Erythroblast (primary cell): ENCODE data around the gene S100A7A.

Source experiments
- GATA1 ChIP-seq: IDR thresholded peaks from 2 replicates; pipeline ENCODE4 v1.6.1; 2011; ENCODE audit warnings: low read depth, mild to moderate bottlenecking, control low read depth, low read length, moderate library complexity
- POLR2A ChIP-seq: IDR thresholded peaks from 2 replicates; pipeline ENCODE4 v1.6.1; 2011; ENCODE audit warnings: mild to moderate bottlenecking, low read length

GRCh38 chr1:153387785-153388184 lies 28.5 kb upstream of the S100A7A start:
- TF ChIP-seq POLR2A (no peak), GATA1 (no peak)
